HepG2 (cell line): ENCODE results near the gene KIAA0232. TPM values are rescaled to one million over a fixed set of nuclear protein-coding genes. Genes with fewer than 3 reads are reported as not detected.

Experiments used
- ETV6 ChIP-seq: sonication (generic); formaldehyde crosslinking; conservative IDR thresholded peaks from 2 replicates; pipeline ENCODE4 v1.4.0; 2020; ENCODE audit warnings: missing genetic modification reagents
- FOSL2 ChIP-seq: sonication (generic); formaldehyde crosslinking; IDR thresholded peaks from 2 replicates; pipeline ENCODE4 v1.4.0; 2020; ENCODE audit warnings: missing genetic modification reagents
- HOXA9 ChIP-seq: sonication (generic); formaldehyde crosslinking; IDR thresholded peaks from 2 replicates; pipeline ENCODE4 v1.8.1; 2022; ENCODE audit warnings: missing genetic modification reagents, mild to moderate bottlenecking, moderate library complexity, borderline replicate concordance
- NFYB ChIP-seq: sonication (generic); formaldehyde crosslinking; IDR thresholded peaks from 2 replicates; pipeline ENCODE4 v1.4.0; 2020; ENCODE audit warnings: missing genetic modification reagents
- RELA ChIP-seq: sonication (generic); formaldehyde crosslinking; IDR thresholded peaks from 2 replicates; pipeline ENCODE4 v1.4.0; 2020; ENCODE audit warnings: missing genetic modification reagents
- SMAD1 ChIP-seq: sonication (generic); formaldehyde crosslinking; IDR thresholded peaks from 2 replicates; pipeline ENCODE4 v1.4.0; 2020; ENCODE audit warnings: missing genetic modification reagents, low read depth, mild to moderate bottlenecking, borderline replicate concordance
- SOX5 ChIP-seq: IDR thresholded peaks from 2 replicates; pipeline ENCODE4 v1.6.1; 2016; ENCODE audit warnings: borderline replicate concordance
- STAG1 ChIP-seq: sonication (generic); formaldehyde crosslinking; IDR thresholded peaks from 2 replicates; pipeline ENCODE4 v1.4.0; 2020; ENCODE audit warnings: missing genetic modification reagents
- ZNF264 ChIP-seq: sonication (generic); formaldehyde crosslinking; IDR thresholded peaks from 2 replicates; pipeline ENCODE4 v1.4.0; 2020; ENCODE audit warnings: missing genetic modification reagents
- ZNF430 ChIP-seq: sonication (generic); formaldehyde crosslinking; IDR thresholded peaks from 2 replicates; pipeline ENCODE4 v1.9.0; 2021; ENCODE audit warnings: mild to moderate bottlenecking, missing genetic modification reagents
- ZNF530 ChIP-seq: sonication (generic); formaldehyde crosslinking; IDR thresholded peaks from 2 replicates; pipeline ENCODE4 v1.5.0; 2020; ENCODE audit warnings: low read depth, mild to moderate bottlenecking, missing genetic modification reagents
- ZNF552 ChIP-seq: sonication (generic); formaldehyde crosslinking; IDR thresholded peaks from 2 replicates; pipeline ENCODE4 v1.9.0; 2022; ENCODE audit warnings: missing genetic modification reagents, mild to moderate bottlenecking, borderline replicate concordance
- ZSCAN29 ChIP-seq: sonication (generic); formaldehyde crosslinking; conservative IDR thresholded peaks from 2 replicates; pipeline ENCODE4 v1.4.0; 2020; ENCODE audit warnings: mild to moderate bottlenecking, missing genetic modification reagents
- polyA plus RNA-seq, 8 experiments: library from polyadenylated mRNA; depleted of rRNA in 3 of 8; stranded (reverse) in 7 of 8; unstranded in 1 of 8; fragments of >200 nt; fragmentation: Illumina TruSeq in 4 of 8; extraction: Trizol in 4 of 8; gene quantifications; 2 replicates each; pipeline versions ENCODE4 v1.2.1 to v1.2.3, GENCODE V29; 2011 to 2016; ENCODE audit warnings: low read depth in 4 of 8, missing spikeins in 1 of 8, mixed read lengths in 1 of 8; ENCODE audit not compliant: insufficient read depth in 1 of 8
- total RNA-seq, 5 experiments: library from RNA; depleted of rRNA; stranded (reverse); fragments of >200 nt; fragmentation: Illumina TruSeq; extraction: Trizol; gene quantifications; 2 replicates each; pipeline ENCODE4 v1.2.3, GENCODE V29; 2016; ENCODE audit warnings: low read depth in 1 of 5
- TF ChIP-seq, protein P1 (sequence below): IDR thresholded peaks from 2 replicates; pipeline ENCODE4 v1.4.0; 2020; ENCODE audit warnings: mild to moderate bottlenecking, missing genetic modification reagents
- TF ChIP-seq, protein P2 (sequence below): sonication (generic); formaldehyde crosslinking; conservative IDR thresholded peaks from 2 replicates; pipeline ENCODE4 v1.4.0; 2020; ENCODE audit warnings: missing genetic modification reagents
- TF ChIP-seq, protein P3 (sequence below): sonication (generic); formaldehyde crosslinking; IDR thresholded peaks from 2 replicates; pipeline ENCODE4 v1.4.0; 2020; ENCODE audit warnings: missing genetic modification reagents
- TF ChIP-seq, protein P4 (sequence below): sonication (generic); formaldehyde crosslinking; IDR thresholded peaks from 2 replicates; pipeline ENCODE4 v1.8.1; 2023; ENCODE audit warnings: mild to moderate bottlenecking, missing genetic modification reagents
- TF ChIP-seq, protein P5 (sequence below): sonication (generic); formaldehyde crosslinking; conservative IDR thresholded peaks from 2 replicates; pipeline ENCODE4 v1.8.0; 2022; ENCODE audit warnings: mild to moderate bottlenecking, moderate library complexity, missing genetic modification reagents

Gene KIAA0232
- total and polyA plus RNA-seq, 2 of the 13 experiments (the other 11 are each of a cell fraction or from before 2014, with no cell fraction given) = 7.8 to 17.1 TPM

DNA sequence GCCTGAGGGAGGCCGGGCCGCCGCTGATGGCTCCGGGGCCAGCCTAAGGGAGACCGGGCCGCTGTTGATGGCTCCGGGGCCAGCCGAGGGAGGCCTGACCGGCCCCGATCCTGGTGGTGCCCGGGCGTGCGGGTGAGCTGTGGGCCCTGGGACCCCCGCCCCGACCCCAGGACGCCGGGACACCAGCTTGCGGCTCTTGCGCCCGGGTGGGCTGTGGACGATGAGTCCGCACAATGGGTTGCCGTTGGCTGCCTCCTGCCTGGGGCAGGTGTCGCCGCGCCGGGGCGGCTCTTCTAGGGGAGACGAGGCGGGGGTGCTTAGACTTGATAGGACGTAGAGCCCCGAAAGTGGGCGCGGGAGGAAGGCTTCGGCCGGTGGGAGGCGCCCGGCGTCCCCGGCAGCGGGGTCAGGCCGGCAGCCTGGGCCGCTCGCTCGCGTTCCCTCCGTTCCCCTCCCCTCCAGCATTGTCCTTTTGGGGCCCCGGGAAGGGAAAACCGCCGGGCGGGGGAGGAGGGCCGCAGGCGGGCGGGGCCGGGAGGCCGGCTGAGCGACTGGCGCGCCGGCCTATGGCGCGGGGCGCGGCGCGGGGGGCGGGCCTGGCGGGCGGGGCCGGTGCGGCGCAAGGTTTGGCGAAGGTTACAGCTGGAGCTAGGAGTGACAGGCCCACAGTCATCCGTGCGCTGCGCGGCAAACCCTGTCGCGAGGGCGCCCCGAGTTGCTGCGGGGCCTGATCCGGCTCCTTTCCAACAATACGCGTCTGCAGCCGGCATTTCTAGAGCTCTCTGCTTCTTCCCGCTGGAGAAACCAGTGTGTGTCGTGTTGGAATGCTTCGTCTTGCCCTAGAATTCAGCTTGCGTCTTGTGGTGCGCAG, 819 bp downstream of the KIAA0232 start (continued):
- TF ChIP-seq, protein P1, sequence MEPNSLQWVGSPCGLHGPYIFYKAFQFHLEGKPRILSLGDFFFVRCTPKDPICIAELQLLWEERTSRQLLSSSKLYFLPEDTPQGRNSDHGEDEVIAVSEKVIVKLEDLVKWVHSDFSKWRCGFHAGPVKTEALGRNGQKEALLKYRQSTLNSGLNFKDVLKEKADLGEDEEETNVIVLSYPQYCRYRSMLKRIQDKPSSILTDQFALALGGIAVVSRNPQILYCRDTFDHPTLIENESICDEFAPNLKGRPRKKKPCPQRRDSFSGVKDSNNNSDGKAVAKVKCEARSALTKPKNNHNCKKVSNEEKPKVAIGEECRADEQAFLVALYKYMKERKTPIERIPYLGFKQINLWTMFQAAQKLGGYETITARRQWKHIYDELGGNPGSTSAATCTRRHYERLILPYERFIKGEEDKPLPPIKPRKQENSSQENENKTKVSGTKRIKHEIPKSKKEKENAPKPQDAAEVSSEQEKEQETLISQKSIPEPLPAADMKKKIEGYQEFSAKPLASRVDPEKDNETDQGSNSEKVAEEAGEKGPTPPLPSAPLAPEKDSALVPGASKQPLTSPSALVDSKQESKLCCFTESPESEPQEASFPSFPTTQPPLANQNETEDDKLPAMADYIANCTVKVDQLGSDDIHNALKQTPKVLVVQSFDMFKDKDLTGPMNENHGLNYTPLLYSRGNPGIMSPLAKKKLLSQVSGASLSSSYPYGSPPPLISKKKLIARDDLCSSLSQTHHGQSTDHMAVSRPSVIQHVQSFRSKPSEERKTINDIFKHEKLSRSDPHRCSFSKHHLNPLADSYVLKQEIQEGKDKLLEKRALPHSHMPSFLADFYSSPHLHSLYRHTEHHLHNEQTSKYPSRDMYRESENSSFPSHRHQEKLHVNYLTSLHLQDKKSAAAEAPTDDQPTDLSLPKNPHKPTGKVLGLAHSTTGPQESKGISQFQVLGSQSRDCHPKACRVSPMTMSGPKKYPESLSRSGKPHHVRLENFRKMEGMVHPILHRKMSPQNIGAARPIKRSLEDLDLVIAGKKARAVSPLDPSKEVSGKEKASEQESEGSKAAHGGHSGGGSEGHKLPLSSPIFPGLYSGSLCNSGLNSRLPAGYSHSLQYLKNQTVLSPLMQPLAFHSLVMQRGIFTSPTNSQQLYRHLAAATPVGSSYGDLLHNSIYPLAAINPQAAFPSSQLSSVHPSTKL = peak; percentile 62
- TF ChIP-seq ZSCAN29 (CRISPR knock-in tag) = no peak
- TF ChIP-seq NFYB (CRISPR knock-in tag) = peak; percentile 27; the same call in 1 of the 2 replicates
- peak; percentile 37 for TF ChIP-seq STAG1
- TF ChIP-seq, protein P2, sequence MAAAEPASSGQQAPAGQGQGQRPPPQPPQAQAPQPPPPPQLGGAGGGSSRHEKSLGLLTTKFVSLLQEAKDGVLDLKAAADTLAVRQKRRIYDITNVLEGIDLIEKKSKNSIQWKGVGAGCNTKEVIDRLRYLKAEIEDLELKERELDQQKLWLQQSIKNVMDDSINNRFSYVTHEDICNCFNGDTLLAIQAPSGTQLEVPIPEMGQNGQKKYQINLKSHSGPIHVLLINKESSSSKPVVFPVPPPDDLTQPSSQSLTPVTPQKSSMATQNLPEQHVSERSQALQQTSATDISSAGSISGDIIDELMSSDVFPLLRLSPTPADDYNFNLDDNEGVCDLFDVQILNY = no peak
- no peak for TF ChIP-seq ZNF530 (CRISPR knock-in tag)
- TF ChIP-seq, protein P3, sequence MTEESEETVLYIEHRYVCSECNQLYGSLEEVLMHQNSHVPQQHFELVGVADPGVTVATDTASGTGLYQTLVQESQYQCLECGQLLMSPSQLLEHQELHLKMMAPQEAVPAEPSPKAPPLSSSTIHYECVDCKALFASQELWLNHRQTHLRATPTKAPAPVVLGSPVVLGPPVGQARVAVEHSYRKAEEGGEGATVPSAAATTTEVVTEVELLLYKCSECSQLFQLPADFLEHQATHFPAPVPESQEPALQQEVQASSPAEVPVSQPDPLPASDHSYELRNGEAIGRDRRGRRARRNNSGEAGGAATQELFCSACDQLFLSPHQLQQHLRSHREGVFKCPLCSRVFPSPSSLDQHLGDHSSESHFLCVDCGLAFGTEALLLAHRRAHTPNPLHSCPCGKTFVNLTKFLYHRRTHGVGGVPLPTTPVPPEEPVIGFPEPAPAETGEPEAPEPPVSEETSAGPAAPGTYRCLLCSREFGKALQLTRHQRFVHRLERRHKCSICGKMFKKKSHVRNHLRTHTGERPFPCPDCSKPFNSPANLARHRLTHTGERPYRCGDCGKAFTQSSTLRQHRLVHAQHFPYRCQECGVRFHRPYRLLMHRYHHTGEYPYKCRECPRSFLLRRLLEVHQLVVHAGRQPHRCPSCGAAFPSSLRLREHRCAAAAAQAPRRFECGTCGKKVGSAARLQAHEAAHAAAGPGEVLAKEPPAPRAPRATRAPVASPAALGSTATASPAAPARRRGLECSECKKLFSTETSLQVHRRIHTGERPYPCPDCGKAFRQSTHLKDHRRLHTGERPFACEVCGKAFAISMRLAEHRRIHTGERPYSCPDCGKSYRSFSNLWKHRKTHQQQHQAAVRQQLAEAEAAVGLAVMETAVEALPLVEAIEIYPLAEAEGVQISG = peak; percentile 62; the same call in 1 of the 2 replicates
- TF ChIP-seq, protein P4, sequence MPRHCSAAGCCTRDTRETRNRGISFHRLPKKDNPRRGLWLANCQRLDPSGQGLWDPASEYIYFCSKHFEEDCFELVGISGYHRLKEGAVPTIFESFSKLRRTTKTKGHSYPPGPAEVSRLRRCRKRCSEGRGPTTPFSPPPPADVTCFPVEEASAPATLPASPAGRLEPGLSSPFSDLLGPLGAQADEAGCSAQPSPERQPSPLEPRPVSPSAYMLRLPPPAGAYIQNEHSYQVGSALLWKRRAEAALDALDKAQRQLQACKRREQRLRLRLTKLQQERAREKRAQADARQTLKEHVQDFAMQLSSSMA (CRISPR knock-in tag) = no peak
- TF ChIP-seq ZNF552 (CRISPR knock-in tag) = no peak
- TF ChIP-seq SMAD1 (CRISPR knock-in tag) = no peak
- TF ChIP-seq ETV6 = peak; percentile 41; the same call in 1 of the 2 replicates
- TF ChIP-seq RELA = no peak
- TF ChIP-seq, protein P5, sequence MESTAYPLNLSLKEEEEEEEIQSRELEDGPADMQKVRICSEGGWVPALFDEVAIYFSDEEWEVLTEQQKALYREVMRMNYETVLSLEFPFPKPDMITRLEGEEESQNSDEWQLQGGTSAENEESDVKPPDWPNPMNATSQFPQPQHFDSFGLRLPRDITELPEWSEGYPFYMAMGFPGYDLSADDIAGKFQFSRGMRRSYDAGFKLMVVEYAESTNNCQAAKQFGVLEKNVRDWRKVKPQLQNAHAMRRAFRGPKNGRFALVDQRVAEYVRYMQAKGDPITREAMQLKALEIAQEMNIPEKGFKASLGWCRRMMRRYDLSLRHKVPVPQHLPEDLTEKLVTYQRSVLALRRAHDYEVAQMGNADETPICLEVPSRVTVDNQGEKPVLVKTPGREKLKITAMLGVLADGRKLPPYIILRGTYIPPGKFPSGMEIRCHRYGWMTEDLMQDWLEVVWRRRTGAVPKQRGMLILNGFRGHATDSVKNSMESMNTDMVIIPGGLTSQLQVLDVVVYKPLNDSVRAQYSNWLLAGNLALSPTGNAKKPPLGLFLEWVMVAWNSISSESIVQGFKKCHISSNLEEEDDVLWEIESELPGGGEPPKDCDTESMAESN (CRISPR knock-in tag) = peak; percentile 77; the same call in 1 of the 2 replicates
- no peak for TF ChIP-seq ZNF264 (CRISPR knock-in tag)
- peak; percentile 57; the same call in 1 of the 2 replicates for TF ChIP-seq ZNF430 (CRISPR knock-in tag)
- no peak; the same call in 1 of the 2 replicates for TF ChIP-seq FOSL2 (CRISPR knock-in tag)
- peak; percentile 82; the same call in 1 of the 2 replicates for TF ChIP-seq SOX5 (CRISPR knock-in tag)
- TF ChIP-seq HOXA9 = no peak
